Prostate gland (tissue), 2 donors: ENCODE results near the gene CD86. TPM values are rescaled to one million over a fixed set of nuclear protein-coding genes. Genes with fewer than 3 reads are reported as not detected.

Experiments used
- DNase-seq: peaks from one replicate; pipeline ENCODE4 v3.0.0-alpha.2; 2019; ENCODE audit warnings: low spot score
- H3K27ac ChIP-seq, 2 donors: fragments of 200-600 bp; sonication (generic); 2 replicates each; pipeline ENCODE4 v1.5.1; 2017 to 2019
- H3K27me3 ChIP-seq: fragments of 200-600 bp; sonication (generic); replicated peaks from 2 replicates; pipeline ENCODE4 v1.5.1; 2019; ENCODE audit not compliant: insufficient read depth
- H3K36me3 ChIP-seq, 2 donors: fragments of 200-600 bp; sonication (generic); 1 replicate in 1 of 2; 2 replicates in 1 of 2; pipeline versions ENCODE4 v1.5.1 to v1.8.1; 2017 to 2019
- H3K4me1 ChIP-seq: fragments of 200-600 bp; sonication (generic); replicated peaks from 2 replicates; pipeline ENCODE4 v1.5.1; 2019
- H3K4me3 ChIP-seq, 2 donors: fragments of 200-600 bp; sonication (generic); 2 replicates each; pipeline ENCODE4 v1.5.1; 2017 to 2019
- H3K9me3 ChIP-seq: fragments of 200-600 bp; sonication (generic); 2 replicates; pipeline ENCODE4 v1.5.1; 2017
- POLR2A ChIP-seq: fragments of 450-650 bp; IDR thresholded peaks from one replicate; pipeline ENCODE4 v1.6.1; 2016; ENCODE audit warnings: antibody characterized with exemption, mild to moderate bottlenecking
- POLR2AphosphoS5 ChIP-seq: sonication (generic); formaldehyde crosslinking; IDR thresholded peaks from one replicate; pipeline ENCODE4 v1.6.1; 2017; ENCODE audit warnings: antibody characterized with exemption
- WGBS: methylation state at CpG from one replicate; pipeline ENCODE4 v1.1.5; 2018; 5-methylcytosine and 5-hydroxymethylcytosine counted together
- intact Hi-C: fragments of 100-400 bp; cut with DNase I; formaldehyde crosslinking; loops from one replicate; pipeline ENCODE4 v1.14.2; 2022
- total RNA-seq, 2 donors: library from RNA; depleted of rRNA; stranded (reverse); fragments of >200 nt; gene quantifications; one replicate each; pipeline ENCODE4 v1.1.0, GENCODE V29; 2016
- TF ChIP-seq, protein P1 (sequence below), 4 experiments: fragments of 200-600 bp in 2 of 4; fragments of 450-650 bp in 2 of 4; sonication (generic) in 2 of 4; IDR thresholded peaks; 1 replicate in 3 of 4; 2 replicates in 1 of 4; pipeline ENCODE4 v1.5.1; 2016 to 2019; ENCODE audit warnings: antibody characterized with exemption in 4 of 4, mild to moderate bottlenecking in 2 of 4, moderate library complexity in 2 of 4

CD86 gene
- total RNA-seq, 2 donors from 2014 or later = 0.68 to 1.2 TPM

DNA sequence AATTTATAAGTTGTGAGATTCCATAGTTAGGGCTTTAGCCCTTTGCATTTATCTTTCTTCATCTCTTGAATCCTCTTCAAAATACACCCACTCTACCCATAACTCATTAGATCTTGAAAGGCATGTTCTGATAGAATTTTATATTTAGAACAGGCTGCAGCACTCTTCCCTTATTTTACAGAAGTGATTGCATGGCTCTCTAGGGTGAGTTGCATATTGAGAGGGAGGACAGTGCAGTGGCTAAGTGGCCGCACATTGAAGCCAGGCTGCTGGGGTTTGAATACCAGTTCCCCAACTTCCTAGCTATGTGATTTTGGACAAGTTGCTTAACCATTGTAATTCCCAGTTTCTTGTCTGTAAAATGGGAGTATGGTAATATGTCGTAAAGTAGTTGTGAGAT lies 2.5 kb downstream of the CD86 start:
- no peak overlapping the region for H3K4me3 ChIP-seq
- no peak overlapping the region for H3K27ac ChIP-seq
- H3K4me1 ChIP-seq = no peaks in the 10 kb centered on the region
- WGBS = 91% methylated on average over 2 of the region's 2 CpGs
- no peaks in the 10 kb centered on the region for H3K27me3 ChIP-seq
- TF ChIP-seq POLR2AphosphoS5 = no peak
- TF ChIP-seq, protein P1, sequence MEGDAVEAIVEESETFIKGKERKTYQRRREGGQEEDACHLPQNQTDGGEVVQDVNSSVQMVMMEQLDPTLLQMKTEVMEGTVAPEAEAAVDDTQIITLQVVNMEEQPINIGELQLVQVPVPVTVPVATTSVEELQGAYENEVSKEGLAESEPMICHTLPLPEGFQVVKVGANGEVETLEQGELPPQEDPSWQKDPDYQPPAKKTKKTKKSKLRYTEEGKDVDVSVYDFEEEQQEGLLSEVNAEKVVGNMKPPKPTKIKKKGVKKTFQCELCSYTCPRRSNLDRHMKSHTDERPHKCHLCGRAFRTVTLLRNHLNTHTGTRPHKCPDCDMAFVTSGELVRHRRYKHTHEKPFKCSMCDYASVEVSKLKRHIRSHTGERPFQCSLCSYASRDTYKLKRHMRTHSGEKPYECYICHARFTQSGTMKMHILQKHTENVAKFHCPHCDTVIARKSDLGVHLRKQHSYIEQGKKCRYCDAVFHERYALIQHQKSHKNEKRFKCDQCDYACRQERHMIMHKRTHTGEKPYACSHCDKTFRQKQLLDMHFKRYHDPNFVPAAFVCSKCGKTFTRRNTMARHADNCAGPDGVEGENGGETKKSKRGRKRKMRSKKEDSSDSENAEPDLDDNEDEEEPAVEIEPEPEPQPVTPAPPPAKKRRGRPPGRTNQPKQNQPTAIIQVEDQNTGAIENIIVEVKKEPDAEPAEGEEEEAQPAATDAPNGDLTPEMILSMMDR (IDR thresholded peaks at IDR 0.05) = no peak
- intact Hi-C loops = no loop called here
- DNase-seq = no peak
- no peaks in the 10 kb centered on the region for H3K9me3 ChIP-seq
- no peaks in the 10 kb centered on the region for H3K36me3 ChIP-seq

DNA sequence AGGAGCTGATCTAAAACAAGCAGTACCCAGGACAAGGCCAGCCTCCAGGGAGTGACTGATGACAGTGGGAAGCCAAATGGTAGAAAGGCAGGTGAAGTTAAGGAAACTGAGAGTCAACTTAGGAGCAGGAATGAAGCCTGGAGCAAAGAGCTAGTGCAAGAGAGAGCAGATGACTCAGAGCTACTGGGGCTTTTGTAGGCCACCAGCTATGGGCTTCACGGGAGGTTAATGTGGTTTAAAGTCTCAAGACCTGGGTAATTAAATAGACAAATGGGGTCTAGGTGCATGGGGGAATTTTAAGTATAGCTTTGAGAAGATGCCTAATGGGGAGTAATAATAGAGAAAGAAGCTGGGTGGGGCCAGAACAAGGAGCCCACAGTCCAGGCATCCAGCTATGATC lies 3.1 kb downstream of the CD86 start:
- Histone ChIP-seq H3K36me3 (no peaks in the 10 kb centered on the region), H3K27me3 (no peaks in the 10 kb centered on the region), H3K4me1 (no peaks in the 10 kb centered on the region), H3K4me3 (no peak overlapping the region), H3K27ac (no peak overlapping the region), H3K9me3 (no peaks in the 10 kb centered on the region)
- 83% methylated on average over 1 of the region's 1 CpG for WGBS
- DNase-seq = no peak
- intact Hi-C loops = no loop called here
- TF ChIP-seq, protein P1 (IDR thresholded peaks at IDR 0.05) = no peak
- TF ChIP-seq POLR2A (no peak), POLR2AphosphoS5 (no peak)

DNA sequence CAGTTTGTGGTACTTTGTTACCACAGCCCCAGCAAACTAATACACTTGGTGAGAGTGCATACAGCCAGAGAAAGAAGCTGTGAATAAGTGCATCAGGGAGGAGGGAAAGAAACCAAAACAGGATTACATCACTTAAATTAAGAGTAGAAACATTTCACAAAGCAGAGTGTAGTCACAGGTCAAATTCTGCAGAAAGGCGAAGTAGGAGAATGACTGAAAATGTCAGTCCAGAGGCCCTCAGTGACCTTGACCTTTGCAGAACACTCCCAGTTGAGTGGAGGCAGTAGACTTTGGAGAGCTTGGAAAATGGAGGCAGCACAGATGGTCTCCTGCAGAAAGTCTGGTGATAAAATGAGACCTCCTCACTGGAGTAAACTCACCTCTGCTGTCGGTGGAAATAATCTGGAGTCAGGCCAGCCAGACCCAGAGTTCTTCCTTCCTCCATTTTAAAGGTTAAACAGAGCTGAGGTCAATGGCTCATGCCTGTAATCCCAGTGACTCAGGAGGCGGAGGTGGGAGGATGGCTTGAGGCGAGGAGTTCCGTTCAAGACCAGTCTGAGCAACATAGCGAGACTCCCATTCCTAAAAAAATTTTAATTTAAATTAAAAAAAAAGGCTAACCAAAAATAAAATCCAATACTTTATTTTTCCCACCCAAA lies 5.0 kb downstream of the CD86 start:
- H3K27ac ChIP-seq = no peak overlapping the region
- no peaks in the 10 kb centered on the region for H3K36me3 ChIP-seq
- no peaks in the 10 kb centered on the region for H3K27me3 ChIP-seq
- intact Hi-C loops = no loop called here
- H3K9me3 ChIP-seq = no peaks in the 10 kb centered on the region
- H3K4me1 ChIP-seq = no peaks in the 10 kb centered on the region
- WGBS = 89% methylated on average over 6 of the region's 6 CpGs
- no peak for TF ChIP-seq POLR2AphosphoS5
- no peak for TF ChIP-seq POLR2A
- TF ChIP-seq, protein P1 (IDR thresholded peaks at IDR 0.05) = no peak
- DNase-seq = no peak
- no peak overlapping the region for H3K4me3 ChIP-seq

DNA sequence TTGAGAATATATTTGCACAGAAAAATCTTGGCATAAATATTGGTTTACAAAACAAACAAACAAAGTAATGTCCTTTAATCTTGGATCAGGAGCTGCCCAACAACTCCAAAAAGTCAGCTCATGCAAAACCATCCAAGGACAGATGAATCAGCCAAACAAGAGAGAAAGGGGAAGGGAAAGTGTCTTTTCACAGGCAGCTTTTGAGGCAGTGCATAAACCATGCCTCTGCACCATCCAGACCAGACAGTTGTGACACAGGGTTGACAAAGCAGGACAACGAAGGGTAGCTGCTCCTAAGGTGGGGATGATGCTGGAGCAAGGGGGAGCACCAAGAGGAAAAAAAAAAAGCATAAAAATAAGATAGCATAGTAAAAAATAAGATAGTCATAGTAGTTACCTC lies 8.7 kb downstream of the CD86 start:
- H3K4me1 ChIP-seq = no peaks in the 10 kb centered on the region

DNA sequence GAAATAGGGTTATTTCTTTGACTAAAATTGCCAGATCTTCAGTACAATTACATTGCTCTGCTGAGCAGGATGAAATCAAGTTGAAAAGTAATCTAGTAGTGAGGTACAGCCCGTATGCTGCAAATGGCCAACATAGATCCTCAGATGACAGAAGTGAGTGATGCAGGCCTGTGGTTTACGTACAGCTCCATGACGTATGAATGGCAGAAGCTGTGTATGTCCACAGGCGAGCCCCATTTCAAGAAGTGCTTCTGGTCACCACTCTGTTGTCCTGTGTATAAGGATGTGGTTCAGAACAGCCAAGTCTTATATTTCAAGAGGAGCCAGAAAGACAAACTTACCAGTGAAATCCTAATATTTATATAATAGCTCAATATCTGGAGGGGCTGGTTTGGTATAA lies 9.2 kb downstream of the CD86 start:
- Histone ChIP-seq H3K27me3 (no peaks in the 10 kb centered on the region), H3K36me3 (no peaks in the 10 kb centered on the region), H3K27ac (no peak overlapping the region), H3K9me3 (no peaks in the 10 kb centered on the region), H3K4me1 (no peaks in the 10 kb centered on the region), H3K4me3 (no peak overlapping the region)
- WGBS = 86% methylated on average over 4 of the region's 4 CpGs
- TF ChIP-seq POLR2A = no peak
- TF ChIP-seq, protein P1 (IDR thresholded peaks at IDR 0.05) = no peak
- no peak for TF ChIP-seq POLR2AphosphoS5
- intact Hi-C loops = no loop called here
- no peak for DNase-seq

More for the DNA sequence above, 8.7 kb downstream of the CD86 start:
- H3K4me3 ChIP-seq = no peak overlapping the region
- no peaks in the 10 kb centered on the region for H3K9me3 ChIP-seq
- DNase-seq = no peak
- H3K27ac ChIP-seq = no peak overlapping the region
- no peaks in the 10 kb centered on the region for H3K27me3 ChIP-seq
- no peaks in the 10 kb centered on the region for H3K36me3 ChIP-seq
- intact Hi-C loops = no loop called here
- TF ChIP-seq POLR2A = no peak
- TF ChIP-seq, protein P1 (IDR thresholded peaks at IDR 0.05) = no peak
- TF ChIP-seq POLR2AphosphoS5 = no peak
- WGBS = 70% methylated on average over 1 of the region's 1 CpG
